ENCODE measurements around the gene STK40. TPM values are rescaled to one million over a fixed set of nuclear protein-coding genes. Genes with fewer than 3 reads are reported as not detected.

STK40 gene
- total and polyA plus RNA-seq, 2 experiments from 2014 or later, result 8.1 to 20.2 TPM

- no peak for TF ChIP-seq ZNF462 (CRISPR knock-in tag; IDR thresholded peaks at IDR 0.05)
Observed at GRCh38 chr1:36389261-36389660, 3.5 kb upstream of the STK40 start (continued).

- H3K27me3 ChIP-seq (ENCODE audit: insufficient read depth), result no peaks in the 10 kb centered on the region
- peak overlapping the region; percentile 95 for H3K4me3 Mint-ChIP-seq
- H3K4me1 Mint-ChIP-seq, result peaks cover 37% of the 10 kb centered on the region
- H3K27ac ChIP-seq (ENCODE audit: low read depth), result peak overlapping the region; percentile 98
- H3K9me2 ChIP-seq (ENCODE audit: insufficient read depth), result no peaks in the 10 kb centered on the region
- H3K4me1 ChIP-seq (ENCODE audit: insufficient read depth), result peaks cover 16% of the 10 kb centered on the region
- peaks cover 22% of the 10 kb centered on the region for H3K27me3 Mint-ChIP-seq (ENCODE audit: insufficient read depth, low read depth, poor library complexity)
- no peak overlapping the region for H2AFZ ChIP-seq
- H3K36me3 ChIP-seq (ENCODE audit: insufficient read depth), result no peaks in the 10 kb centered on the region
- H3K9me3 Mint-ChIP-seq, result no peaks in the 10 kb centered on the region
- H3K79me2 ChIP-seq (replicated peaks; ENCODE audit: insufficient read depth), result peaks cover 30% of the 10 kb centered on the region
- DNase-seq (ENCODE audit: low spot score) (no peak), ATAC-seq (no peak)
- peak overlapping the region; percentile 82 for H3K4me2 ChIP-seq
- H3K36me3 Mint-ChIP-seq (ENCODE audit: low read depth), result peaks cover 23% of the 10 kb centered on the region
- H3K27ac Mint-ChIP-seq, result peak overlapping the region; percentile 100
- peaks cover 18% of the 10 kb centered on the region for H4K20me1 ChIP-seq (replicated peaks; ENCODE audit: insufficient read depth)
- peak overlapping the region; percentile 58 for H3K4me3 ChIP-seq
- peaks cover 21% of the 10 kb centered on the region for H3F3A ChIP-seq (replicated peaks; ENCODE audit: low read depth)
- TF ChIP-seq POLR2AphosphoS5 (IDR thresholded peaks at IDR 0.05; ENCODE audit: low read depth) (no peak), ETS1 (IDR thresholded peaks at IDR 0.05) (no peak), EZH2phosphoT487 (IDR thresholded peaks at IDR 0.05; ENCODE audit: unreplicated experiment) (no peak), EZH2 (IDR thresholded peaks at IDR 0.05; ENCODE audit: low read depth, unreplicated experiment) (no peak), ZNF462 (CRISPR knock-in tag; IDR thresholded peaks at IDR 0.05) (no peak), CREB1 (CRISPR knock-in tag; IDR thresholded peaks at IDR 0.05; ENCODE audit: low read depth) (no peak), STAT1 (IDR thresholded peaks at IDR 0.05; ENCODE audit: unreplicated experiment) (no peak)
Observed at GRCh38 chr1:36387141-36387949, 1.6 kb upstream of the STK40 start.
